ENCODE measurements around the gene AKAP6.

DNA sequence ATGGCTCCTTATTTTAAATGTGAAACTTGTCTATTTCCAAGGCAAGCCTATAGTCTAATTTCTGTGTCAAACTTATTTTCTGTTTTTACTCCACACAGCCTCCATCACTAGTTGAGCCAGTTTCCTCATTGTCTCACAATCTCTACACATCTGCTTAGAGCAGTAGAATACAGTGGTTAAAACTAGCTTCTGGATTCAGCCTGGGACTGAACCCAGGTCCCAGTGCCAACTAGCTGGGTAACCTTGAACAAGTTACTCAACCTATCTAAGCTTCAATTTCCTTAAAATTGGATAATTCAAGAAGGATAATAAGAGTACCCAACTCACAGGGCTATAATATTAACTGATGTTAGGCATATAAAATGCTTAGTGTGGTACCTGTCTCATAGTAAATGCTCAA lies 304.8 kb downstream of the AKAP6 start:
- TF ChIP-seq, protein P1, sequence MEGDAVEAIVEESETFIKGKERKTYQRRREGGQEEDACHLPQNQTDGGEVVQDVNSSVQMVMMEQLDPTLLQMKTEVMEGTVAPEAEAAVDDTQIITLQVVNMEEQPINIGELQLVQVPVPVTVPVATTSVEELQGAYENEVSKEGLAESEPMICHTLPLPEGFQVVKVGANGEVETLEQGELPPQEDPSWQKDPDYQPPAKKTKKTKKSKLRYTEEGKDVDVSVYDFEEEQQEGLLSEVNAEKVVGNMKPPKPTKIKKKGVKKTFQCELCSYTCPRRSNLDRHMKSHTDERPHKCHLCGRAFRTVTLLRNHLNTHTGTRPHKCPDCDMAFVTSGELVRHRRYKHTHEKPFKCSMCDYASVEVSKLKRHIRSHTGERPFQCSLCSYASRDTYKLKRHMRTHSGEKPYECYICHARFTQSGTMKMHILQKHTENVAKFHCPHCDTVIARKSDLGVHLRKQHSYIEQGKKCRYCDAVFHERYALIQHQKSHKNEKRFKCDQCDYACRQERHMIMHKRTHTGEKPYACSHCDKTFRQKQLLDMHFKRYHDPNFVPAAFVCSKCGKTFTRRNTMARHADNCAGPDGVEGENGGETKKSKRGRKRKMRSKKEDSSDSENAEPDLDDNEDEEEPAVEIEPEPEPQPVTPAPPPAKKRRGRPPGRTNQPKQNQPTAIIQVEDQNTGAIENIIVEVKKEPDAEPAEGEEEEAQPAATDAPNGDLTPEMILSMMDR (IDR thresholded peaks at IDR 0.05): no peak
- TF ChIP-seq POLR2A (IDR thresholded peaks at IDR 0.05) (no peak), EP300 (IDR thresholded peaks at IDR 0.05) (no peak)
